Choroid plexus epithelial cell (primary cell): ENCODE measurements around the gene RSPH4A.
"Not testable (repeated sequence)": the region's sequence is repeated elsewhere in the genome, so short reads cannot be mapped to it uniquely, and the experiment has no call there.

ENCODE experiments used
- DNase-seq: peaks from one replicate; pipeline ENCODE4 v3.0.0-alpha.2; 2010; ENCODE audit warnings: low read depth
- H3K4me3 ChIP-seq: 2 replicates; pipeline ENCODE4 v1.5.1; 2011; ENCODE audit warnings: low read depth, mild to moderate bottlenecking, control low read depth, low read length, moderate library complexity
- TF ChIP-seq, protein P1 (sequence below): conservative IDR thresholded peaks from 2 replicates; pipeline ENCODE4 v1.5.1; 2011; ENCODE audit warnings: low read depth, mild to moderate bottlenecking, control low read depth, inconsistent platforms, low read length, moderate library complexity

Gene RSPH4A

DNA sequence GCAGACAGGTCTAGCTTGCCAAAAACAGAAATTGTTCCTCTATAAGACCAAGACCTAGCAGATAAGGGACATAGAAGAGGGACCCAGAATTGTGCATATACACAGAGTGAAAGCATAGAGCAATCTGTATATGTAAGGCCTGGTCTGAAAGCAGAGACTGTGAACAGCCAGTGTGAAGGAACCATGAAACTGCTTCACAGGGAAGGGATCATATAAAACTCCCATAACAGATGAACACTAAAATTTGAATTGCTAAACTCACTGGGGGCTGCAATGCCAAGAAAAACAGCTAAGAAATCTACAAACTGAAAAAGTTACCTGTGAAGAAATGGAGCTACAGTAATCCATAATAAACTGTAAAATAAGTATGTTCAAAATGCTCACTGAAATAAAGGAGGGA lies 45.3 kb downstream of the RSPH4A start:
- DNase-seq, result no peak
- H3K4me3 ChIP-seq, result no peak overlapping the region
- TF ChIP-seq, protein P1, sequence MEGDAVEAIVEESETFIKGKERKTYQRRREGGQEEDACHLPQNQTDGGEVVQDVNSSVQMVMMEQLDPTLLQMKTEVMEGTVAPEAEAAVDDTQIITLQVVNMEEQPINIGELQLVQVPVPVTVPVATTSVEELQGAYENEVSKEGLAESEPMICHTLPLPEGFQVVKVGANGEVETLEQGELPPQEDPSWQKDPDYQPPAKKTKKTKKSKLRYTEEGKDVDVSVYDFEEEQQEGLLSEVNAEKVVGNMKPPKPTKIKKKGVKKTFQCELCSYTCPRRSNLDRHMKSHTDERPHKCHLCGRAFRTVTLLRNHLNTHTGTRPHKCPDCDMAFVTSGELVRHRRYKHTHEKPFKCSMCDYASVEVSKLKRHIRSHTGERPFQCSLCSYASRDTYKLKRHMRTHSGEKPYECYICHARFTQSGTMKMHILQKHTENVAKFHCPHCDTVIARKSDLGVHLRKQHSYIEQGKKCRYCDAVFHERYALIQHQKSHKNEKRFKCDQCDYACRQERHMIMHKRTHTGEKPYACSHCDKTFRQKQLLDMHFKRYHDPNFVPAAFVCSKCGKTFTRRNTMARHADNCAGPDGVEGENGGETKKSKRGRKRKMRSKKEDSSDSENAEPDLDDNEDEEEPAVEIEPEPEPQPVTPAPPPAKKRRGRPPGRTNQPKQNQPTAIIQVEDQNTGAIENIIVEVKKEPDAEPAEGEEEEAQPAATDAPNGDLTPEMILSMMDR, result no peak

DNA sequence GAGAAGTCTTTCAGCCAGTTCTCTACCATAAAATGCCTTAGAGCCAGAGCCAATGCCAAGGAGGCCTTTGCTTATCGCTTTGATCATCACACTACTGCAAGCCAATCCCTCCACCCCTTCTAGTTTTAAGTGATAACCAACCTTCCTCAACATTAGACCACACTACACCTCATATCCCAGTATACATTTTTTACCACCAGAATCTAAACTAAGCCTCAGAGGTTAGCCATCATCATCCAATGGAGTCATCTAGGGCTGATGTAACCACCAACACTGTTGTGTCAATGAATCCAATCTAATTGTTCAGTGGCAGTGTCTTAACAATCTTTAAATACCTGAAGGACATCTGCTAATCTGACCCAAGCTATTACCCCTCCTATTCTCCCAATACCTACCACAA lies 45.9 kb downstream of the RSPH4A start:
- DNase-seq, result no peak
- TF ChIP-seq, protein P1, result no peak
- H3K4me3 ChIP-seq, result no peak overlapping the region

DNA sequence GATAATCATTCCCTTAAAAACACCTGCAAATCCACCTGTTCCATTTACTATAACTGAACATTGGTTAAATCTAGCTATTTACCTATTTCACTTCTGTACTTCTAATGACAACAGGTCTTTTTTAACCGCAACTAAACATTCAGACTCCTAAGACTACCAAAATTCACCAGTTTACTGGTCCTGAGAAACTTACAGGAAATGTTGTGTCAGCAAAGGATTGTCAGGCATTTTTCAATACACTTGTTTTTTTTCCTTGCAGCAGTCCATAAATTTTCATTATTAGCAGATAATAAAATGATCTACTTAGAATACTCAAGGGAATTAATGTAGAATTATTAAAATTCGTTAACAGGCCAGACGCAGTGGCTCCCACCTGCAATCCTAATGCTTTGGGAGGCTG lies 47.0 kb downstream of the RSPH4A start:
- H3K4me3 ChIP-seq, result no peak overlapping the region
- TF ChIP-seq, protein P1, result no peak

DNA sequence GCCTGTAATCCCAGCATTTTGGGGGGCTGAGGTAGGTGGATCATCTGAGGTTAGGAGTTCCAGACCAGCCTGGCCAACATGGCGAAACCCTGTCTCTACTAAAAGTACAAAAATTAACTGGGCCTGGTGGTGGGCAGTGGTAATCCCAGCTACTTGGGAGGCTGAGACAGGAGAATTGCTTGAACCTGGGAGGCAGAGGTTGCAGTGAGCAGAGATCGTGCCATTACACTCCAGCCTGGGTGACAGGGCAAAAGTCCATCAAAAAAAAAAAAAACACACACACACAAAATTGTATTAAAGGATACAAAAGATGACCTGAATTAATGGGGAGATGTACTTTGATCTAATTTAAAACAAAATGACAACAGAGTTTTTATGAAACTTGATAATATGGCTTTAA lies 47.9 kb downstream of the RSPH4A start:
- not testable (repeated sequence) for DNase-seq, H3K4me3 ChIP-seq

More for the DNA sequence above, 47.0 kb downstream of the RSPH4A start:
- DNase-seq, result no peak

DNA sequence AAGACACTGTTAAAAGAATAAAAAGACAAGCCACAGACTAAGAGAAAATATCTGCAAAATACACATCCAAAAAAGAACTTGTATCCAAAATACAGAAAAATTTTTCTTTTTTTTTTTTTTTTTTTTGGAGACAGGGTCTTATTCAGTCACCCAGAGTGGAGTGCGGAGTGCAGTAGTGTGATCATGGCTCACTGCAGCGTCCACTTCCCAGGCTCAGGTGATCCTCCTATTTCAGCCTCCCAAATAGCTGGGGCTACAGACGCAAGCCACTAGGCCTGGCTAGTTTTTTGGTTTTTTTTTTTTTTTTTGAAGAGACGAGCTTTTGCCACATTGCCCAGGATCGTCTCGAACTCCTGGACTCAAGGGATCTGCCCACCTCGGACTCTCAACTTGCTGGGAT lies 49.2 kb downstream of the RSPH4A start:
- no peak overlapping the region for H3K4me3 ChIP-seq
- TF ChIP-seq, protein P1, result no peak
- DNase-seq, result no peak

DNA sequence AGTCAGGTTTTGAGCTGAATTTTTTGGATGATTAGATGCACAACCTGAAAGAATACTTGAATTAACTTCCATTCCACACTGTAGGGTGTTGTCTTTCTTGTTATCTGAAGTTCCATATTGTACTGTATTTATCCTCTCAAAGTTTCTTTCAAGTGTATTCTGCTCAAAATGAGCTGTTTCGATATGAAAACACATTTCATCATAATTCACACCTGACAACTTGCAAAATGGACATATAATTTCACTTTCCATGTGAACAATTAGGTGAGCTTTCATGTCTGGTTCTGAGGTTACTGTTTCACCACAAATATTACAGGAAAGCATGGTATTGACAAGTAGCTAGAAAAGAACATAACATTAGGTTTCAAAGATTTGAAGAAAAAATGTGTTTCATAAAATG lies 50.6 kb downstream of the RSPH4A start:
- TF ChIP-seq, protein P1, result no peak

DNA sequence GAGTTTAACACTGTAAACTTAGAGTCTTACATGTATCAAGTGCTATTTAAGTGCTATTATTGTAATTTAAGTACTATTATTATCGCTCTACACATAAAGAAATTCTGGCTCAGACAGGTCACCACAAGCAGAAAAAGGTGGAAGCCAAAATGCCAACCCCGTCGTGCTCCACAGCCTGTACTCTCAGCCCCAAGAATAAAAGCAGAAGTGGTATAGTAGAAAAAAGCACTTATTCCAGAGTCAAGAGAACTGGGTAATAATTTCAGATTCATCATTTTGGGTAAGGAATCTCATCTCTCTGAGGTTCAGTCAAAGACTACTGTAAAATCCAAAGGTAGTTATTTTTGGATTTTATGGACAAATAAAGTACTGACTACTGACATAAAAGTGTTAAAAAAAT lies 51.3 kb downstream of the RSPH4A start:
- DNase-seq, result no peak
- H3K4me3 ChIP-seq, result peak overlapping the region; percentile 78
- TF ChIP-seq, protein P1, result no peak

More for the DNA sequence above, 50.6 kb downstream of the RSPH4A start:
- no peak for DNase-seq
- H3K4me3 ChIP-seq, result no peak overlapping the region

DNA sequence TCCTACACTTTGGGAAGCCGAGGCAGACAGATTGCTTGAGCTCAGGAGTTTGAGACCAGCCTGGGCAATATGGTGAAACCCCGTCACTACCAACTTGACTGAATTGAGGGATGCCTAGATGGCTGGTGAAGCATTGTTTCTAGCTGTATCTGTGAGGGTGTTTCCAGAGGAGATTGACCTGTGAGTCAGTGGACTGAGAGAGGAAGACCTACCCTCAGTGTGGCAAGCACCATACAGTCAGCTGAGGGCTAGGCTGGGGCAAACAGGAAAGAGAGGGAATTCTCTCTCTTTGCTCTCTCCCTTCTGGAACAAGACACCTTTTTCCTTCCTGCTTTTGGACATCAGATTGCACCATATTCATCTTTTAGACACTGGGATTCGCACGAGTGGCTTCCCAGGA lies 56.0 kb downstream of the RSPH4A start:
- TF ChIP-seq, protein P1, result no peak
- DNase-seq, result no peak
- no peak overlapping the region for H3K4me3 ChIP-seq
